HepG2 (cell line): ENCODE results near the gene FYB1. TPM values are rescaled to one million over a fixed set of nuclear protein-coding genes. Genes with fewer than 3 reads are reported as not detected.

Experiments used
- ATF2 ChIP-seq: sonication (generic); formaldehyde crosslinking; IDR thresholded peaks from 2 replicates; pipeline ENCODE4 v1.4.0; 2020; ENCODE audit warnings: missing genetic modification reagents
- CHD4 ChIP-seq: fragments of 200-600 bp; sonication (generic); IDR thresholded peaks from 2 replicates; pipeline ENCODE4 v1.7.0; 2017; ENCODE audit warnings: mild to moderate bottlenecking, low read length, borderline replicate concordance
- CTCF ChIP-seq: sonication (generic); formaldehyde crosslinking; IDR thresholded peaks from 2 replicates; pipeline ENCODE4 v1.5.0; 2020; ENCODE audit warnings: mild to moderate bottlenecking, missing genetic modification reagents, moderate library complexity
- EHMT2 ChIP-seq: fragments of 200-600 bp; sonication (generic); IDR thresholded peaks from 2 replicates; pipeline ENCODE4 v1.7.0; 2017; ENCODE audit warnings: antibody characterized with exemption, low read depth, low read length, borderline replicate concordance
- ELF4 ChIP-seq: sonication (generic); formaldehyde crosslinking; IDR thresholded peaks from 2 replicates; pipeline ENCODE4 v1.5.0; 2020; ENCODE audit warnings: missing genetic modification reagents, mild to moderate bottlenecking, moderate library complexity, borderline replicate concordance
- ETS1 ChIP-seq: sonication (generic); formaldehyde crosslinking; IDR thresholded peaks from 2 replicates; pipeline ENCODE4 v1.4.0; 2020; ENCODE audit warnings: missing genetic modification reagents
- FLYWCH1 ChIP-seq: sonication (generic); formaldehyde crosslinking; IDR thresholded peaks from 2 replicates; pipeline ENCODE4 v1.8.1; 2023; ENCODE audit warnings: mild to moderate bottlenecking, missing genetic modification reagents
- FOXO1 ChIP-seq: sonication (generic); formaldehyde crosslinking; IDR thresholded peaks from 2 replicates; pipeline ENCODE4 v1.4.0; 2020; ENCODE audit warnings: missing genetic modification reagents
- GATA4 ChIP-seq: sonication (generic); IDR thresholded peaks from 2 replicates; pipeline ENCODE4 v1.6.1; 2016; ENCODE audit warnings: antibody characterized with exemption, low read depth, borderline replicate concordance
- HDAC1 ChIP-seq: sonication (generic); formaldehyde crosslinking; IDR thresholded peaks from 2 replicates; pipeline ENCODE4 v1.5.1; 2020; ENCODE audit warnings: mild to moderate bottlenecking, missing genetic modification reagents
- JARID2 ChIP-seq: sonication (generic); formaldehyde crosslinking; IDR thresholded peaks from 2 replicates; pipeline ENCODE4 v1.8.1; 2023; ENCODE audit warnings: missing genetic modification reagents, inconsistent platforms; ENCODE audit not compliant: insufficient replicate concordance
- KLF13 ChIP-seq: sonication (generic); formaldehyde crosslinking; IDR thresholded peaks from 2 replicates; pipeline ENCODE4 v1.4.0; 2020; ENCODE audit warnings: mild to moderate bottlenecking, missing genetic modification reagents
- RAD21 ChIP-seq: fragments of 450-650 bp; formaldehyde crosslinking; IDR thresholded peaks from 2 replicates; pipeline ENCODE4 v1.5.0; 2020; ENCODE audit warnings: mild to moderate bottlenecking
- TARDBP ChIP-seq: sonication (generic); formaldehyde crosslinking; IDR thresholded peaks from 2 replicates; pipeline ENCODE4 v1.8.0; 2022; ENCODE audit warnings: mild to moderate bottlenecking, missing genetic modification reagents
- ZBTB8A ChIP-seq: sonication (generic); formaldehyde crosslinking; IDR thresholded peaks from 2 replicates; pipeline ENCODE4 v1.4.0; 2020; ENCODE audit warnings: mild to moderate bottlenecking, low read depth, missing genetic modification reagents, borderline replicate concordance
- ZFYVE20 ChIP-seq: sonication (generic); formaldehyde crosslinking; IDR thresholded peaks from 2 replicates; pipeline ENCODE4 v1.8.0; 2023; ENCODE audit warnings: low read depth, mild to moderate bottlenecking, moderate library complexity, missing genetic modification reagents, borderline replicate concordance
- ZNF136 ChIP-seq: sonication (generic); formaldehyde crosslinking; IDR thresholded peaks from 2 replicates; pipeline ENCODE4 v1.8.1; 2022; ENCODE audit warnings: low read depth, mild to moderate bottlenecking, moderate library complexity, missing genetic modification reagents
- ZNF235 ChIP-seq: sonication (generic); formaldehyde crosslinking; IDR thresholded peaks from 2 replicates; pipeline ENCODE4 v1.8.1; 2023; ENCODE audit warnings: mild to moderate bottlenecking, missing genetic modification reagents, borderline replicate concordance
- ZNF256 ChIP-seq: sonication (generic); formaldehyde crosslinking; conservative IDR thresholded peaks from 2 replicates; pipeline ENCODE4 v1.4.0; 2020; ENCODE audit warnings: missing genetic modification reagents
- ZNF782 ChIP-seq: sonication (generic); formaldehyde crosslinking; IDR thresholded peaks from 2 replicates; pipeline ENCODE4 v1.4.0; 2020; ENCODE audit warnings: missing genetic modification reagents, mild to moderate bottlenecking, borderline replicate concordance
- ZSCAN20 ChIP-seq: sonication (generic); formaldehyde crosslinking; IDR thresholded peaks from 2 replicates; pipeline ENCODE4 v1.4.0; 2020; ENCODE audit warnings: missing genetic modification reagents, mild to moderate bottlenecking, borderline replicate concordance
- polyA plus RNA-seq, 8 experiments: library from polyadenylated mRNA; depleted of rRNA in 3 of 8; stranded (reverse) in 7 of 8; unstranded in 1 of 8; fragments of >200 nt; fragmentation: Illumina TruSeq in 4 of 8; extraction: Trizol in 4 of 8; gene quantifications; 2 replicates each; pipeline versions ENCODE4 v1.2.1 to v1.2.3, GENCODE V29; 2011 to 2016; ENCODE audit warnings: low read depth in 4 of 8, missing spikeins in 1 of 8, mixed read lengths in 1 of 8; ENCODE audit not compliant: insufficient read depth in 1 of 8
- total RNA-seq, 5 experiments: library from RNA; depleted of rRNA; stranded (reverse); fragments of >200 nt; fragmentation: Illumina TruSeq; extraction: Trizol; gene quantifications; 2 replicates each; pipeline ENCODE4 v1.2.3, GENCODE V29; 2016; ENCODE audit warnings: low read depth in 1 of 5

The FYB1 gene
- total and polyA plus RNA-seq, 2 of the 13 experiments (the other 11 are each of a cell fraction or from before 2014, with no cell fraction given) = 0.03 TPM; not detected in 1

- TF ChIP-seq TARDBP (CRISPR knock-in tag) = peak; percentile 51; the same call in 1 of the 2 replicates
- no peak for TF ChIP-seq JARID2
- peak; percentile 8; the same call in 1 of the 2 replicates for TF ChIP-seq CTCF
- TF ChIP-seq GATA4 = no peak
- TF ChIP-seq ELF4 (CRISPR knock-in tag) = no peak
- TF ChIP-seq ZBTB8A (CRISPR knock-in tag) = no peak
- peak; percentile 76 for TF ChIP-seq HDAC1 (CRISPR knock-in tag)
- TF ChIP-seq ZFYVE20 (CRISPR knock-in tag) = 0 out of 2 replicates have a peak, but pooled peaks have one; percentile 41
- TF ChIP-seq ZNF136 (CRISPR knock-in tag) = no peak
- no peak for TF ChIP-seq CHD4
- no peak for TF ChIP-seq ZNF256 (CRISPR knock-in tag)
- 0 out of 2 replicates have a peak, but pooled peaks have one; percentile 22 for TF ChIP-seq KLF13
- no peak for TF ChIP-seq ZNF782 (CRISPR knock-in tag)
- TF ChIP-seq ZSCAN20 (CRISPR knock-in tag) = no peak
- peak; percentile 50; the same call in 1 of the 2 replicates for TF ChIP-seq FOXO1
- TF ChIP-seq EHMT2 = no peak
- no peak for TF ChIP-seq FLYWCH1
- TF ChIP-seq RAD21 = no peak
- peak; percentile 82; the same call in 1 of the 2 replicates for TF ChIP-seq ZNF235 (CRISPR knock-in tag)
- no peak for TF ChIP-seq ETS1 (CRISPR knock-in tag)
- peak; percentile 50; the same call in 1 of the 2 replicates for TF ChIP-seq ATF2
These were observed 145.1 kb downstream of the FYB1 start, which contains the start of gene RICTOR (continued) for GRCh38 chr5:39074017-39074814.
